ENCODE data around the gene IMMT.
"Not testable (repeated sequence)": the region's sequence is repeated elsewhere in the genome, so short reads cannot be mapped to it uniquely, and the experiment has no call there.

Gene IMMT

GRCh38 chr2:86195055-86195807, at the start of gene IMMT:
TSS of gene IMMT (minus strand) at chr2:86195462. CDS start at chr2:86195382, 80 bp downstream.
- peak; percentile 91 for DNase-seq

- DNase-seq = not testable (repeated sequence)
Measured at GRCh38 chr2:86244781-86245180, 49.5 kb upstream of the IMMT start.

DNA sequence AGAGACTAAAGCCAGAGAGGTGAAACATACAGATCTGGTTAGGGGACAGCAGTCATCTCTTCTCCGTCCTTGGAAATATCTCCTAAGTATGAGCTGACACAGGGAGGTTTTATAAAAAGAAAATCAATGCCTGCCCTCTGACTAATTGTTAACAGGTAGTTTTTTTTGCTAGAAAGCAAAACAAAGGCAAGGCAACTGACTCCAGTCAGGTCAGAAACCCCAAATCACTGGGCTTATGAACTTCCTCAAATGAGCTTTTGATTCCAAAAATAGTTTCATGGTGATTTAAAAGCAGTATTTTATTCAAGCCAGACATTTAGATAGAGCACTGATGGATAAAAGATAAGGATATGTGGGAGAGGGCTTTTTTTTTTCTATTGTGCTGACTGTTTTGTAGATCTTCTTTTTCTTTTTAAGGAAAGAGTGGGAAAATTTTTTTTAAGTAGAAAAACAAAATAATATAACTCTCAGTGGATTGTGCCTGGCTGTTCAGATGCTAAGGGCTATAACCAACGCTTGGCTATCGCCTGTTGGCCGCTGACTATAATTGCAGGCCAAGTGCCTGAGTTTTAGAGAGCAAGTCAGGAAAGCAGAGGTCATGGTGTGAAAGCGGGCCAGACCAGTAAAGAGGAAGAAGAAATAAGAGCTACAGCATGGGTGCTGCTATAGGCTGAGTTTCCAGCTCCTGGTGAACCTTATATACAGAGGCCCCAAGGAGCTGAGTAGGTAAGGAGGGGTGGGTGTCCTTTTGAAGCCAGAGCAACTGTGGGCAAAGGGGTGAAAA, 48.9 kb upstream of the IMMT start:
- DNase-seq = no peak

DNA sequence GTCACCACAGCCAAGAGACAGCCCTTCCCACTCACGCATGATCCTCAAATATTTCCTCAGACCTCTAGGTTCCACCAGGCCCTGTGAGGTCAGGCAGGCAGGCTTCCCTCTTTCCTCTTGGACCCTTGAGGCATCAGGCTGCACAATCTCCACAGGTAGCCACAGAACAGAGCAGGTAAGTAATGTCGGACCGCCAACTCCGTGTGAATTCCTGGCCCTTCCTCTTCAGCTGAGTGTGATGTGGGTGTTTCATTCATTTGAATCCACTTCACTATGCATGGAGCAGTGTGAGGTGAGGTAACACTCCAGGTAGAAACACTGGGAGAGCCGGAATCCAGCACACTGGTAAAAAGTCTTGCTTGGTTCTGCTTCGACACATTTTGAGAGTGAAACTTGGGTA, 48.0 kb upstream of the IMMT start:
- DNase-seq = no peak

GRCh38 chr2:86241611-86242010, 46.3 kb upstream of the IMMT start:
- no peak for DNase-seq

- no peak for DNase-seq
Measured at GRCh38 chr2:86240251-86240650, 45.0 kb upstream of the IMMT start.

DNA sequence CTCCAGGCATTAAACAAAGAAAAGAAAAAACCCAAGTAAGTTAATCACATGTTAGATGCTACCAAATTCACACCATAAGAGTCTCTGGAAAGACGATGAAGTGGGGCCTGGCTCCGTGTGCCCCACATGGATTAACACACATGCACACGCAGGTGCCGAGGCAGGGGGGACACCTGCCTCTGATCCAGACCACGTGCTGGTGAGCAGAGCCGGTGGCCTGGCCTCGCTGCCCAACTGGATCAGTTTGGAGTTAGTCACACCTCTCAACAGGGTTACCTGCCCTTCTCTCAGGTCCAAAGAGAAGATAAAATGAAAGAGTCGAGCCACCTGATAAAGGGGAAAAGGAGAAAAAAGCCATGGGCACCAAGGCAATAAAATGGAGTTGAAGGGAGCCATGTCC, 44.5 kb upstream of the IMMT start:
- no peak for DNase-seq

DNA sequence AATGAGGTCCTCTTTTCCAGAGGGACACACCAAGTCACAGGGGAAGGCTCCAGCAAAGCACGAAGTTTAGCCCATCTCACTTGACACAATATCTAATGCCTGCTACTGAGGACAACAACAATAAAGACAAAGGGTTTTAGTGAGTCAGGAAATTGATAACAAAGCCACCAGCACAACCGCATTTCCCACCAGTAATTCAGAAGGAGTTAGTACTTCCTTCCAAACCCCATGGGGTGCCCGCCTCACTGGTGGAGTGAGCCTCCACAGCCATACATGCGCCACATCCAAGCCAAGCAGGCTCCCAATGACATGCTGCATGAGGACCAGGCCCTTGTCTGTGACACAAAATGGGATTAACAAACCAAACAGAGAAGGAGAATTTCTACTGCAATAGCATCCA, 44.1 kb upstream of the IMMT start:
- DNase-seq = no peak

- DNase-seq = no peak
Measured at GRCh38 chr2:86238354-86238753, 43.1 kb upstream of the IMMT start.

GRCh38 chr2:86237172-86237571, 41.9 kb upstream of the IMMT start:
- DNase-seq = no peak

- no peak for DNase-seq
Measured at GRCh38 chr2:86235196-86235980, 40.1 kb upstream of the IMMT start.

- DNase-seq = no peak
Measured at GRCh38 chr2:86234563-86235131, 39.4 kb upstream of the IMMT start.

- DNase-seq = no peak
Measured at GRCh38 chr2:86233436-86233835, 38.2 kb upstream of the IMMT start.

DNA sequence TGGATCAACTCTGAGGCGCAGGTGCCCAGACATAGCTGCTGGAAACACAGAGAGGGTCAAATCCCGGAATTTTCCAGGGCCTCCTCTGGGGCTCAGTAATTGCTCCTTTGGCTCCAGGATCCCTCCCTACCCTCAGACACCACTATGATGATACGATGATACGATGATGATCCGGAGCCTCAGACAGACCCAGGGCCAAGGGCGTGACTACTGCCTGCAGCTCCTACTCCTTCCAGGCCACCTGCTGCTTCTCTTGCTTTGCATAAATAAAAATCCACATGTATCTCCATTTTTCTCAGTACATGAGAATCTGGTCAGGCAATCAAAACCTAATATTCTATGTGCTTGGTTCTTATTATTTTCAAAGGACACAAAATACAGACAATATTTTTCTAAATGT, 37.6 kb upstream of the IMMT start:
- DNase-seq = no peak

GRCh38 chr2:86232373-86232784, 37.1 kb upstream of the IMMT start:
- DNase-seq = no peak

DNA sequence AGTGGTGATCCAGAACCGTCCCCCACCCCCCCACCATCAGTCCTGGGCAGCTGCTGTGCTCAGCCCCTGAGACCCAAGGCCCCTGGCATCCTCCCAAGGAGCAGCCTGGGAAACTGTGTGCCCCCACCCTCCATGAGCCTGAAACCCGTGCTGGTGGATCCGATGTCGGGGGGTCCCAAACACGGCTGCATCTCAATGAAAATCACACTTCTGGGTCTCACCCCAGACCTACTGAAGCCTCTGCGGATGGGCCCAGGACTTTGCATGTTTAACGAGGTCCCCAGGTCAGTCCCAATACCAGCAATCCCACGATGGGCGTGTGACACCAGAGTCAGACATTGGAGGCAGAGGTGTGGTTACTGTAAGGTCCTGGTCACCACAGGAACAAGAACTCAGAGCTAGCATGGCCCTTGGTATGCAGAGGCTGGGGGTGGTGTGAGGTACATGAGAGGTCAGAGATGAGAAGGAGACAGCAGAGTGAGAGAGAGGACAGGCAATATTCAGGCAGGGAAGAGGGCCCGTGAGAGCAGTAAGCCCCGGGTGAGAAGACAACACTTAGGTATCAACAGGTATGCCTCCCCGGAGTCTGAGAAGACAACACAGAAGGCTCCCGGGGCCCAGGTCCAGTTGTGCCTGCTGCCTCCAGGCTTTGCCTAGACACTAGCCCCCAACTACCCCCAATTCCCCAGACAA, 36.6 kb upstream of the IMMT start:
- DNase-seq = no peak

DNA sequence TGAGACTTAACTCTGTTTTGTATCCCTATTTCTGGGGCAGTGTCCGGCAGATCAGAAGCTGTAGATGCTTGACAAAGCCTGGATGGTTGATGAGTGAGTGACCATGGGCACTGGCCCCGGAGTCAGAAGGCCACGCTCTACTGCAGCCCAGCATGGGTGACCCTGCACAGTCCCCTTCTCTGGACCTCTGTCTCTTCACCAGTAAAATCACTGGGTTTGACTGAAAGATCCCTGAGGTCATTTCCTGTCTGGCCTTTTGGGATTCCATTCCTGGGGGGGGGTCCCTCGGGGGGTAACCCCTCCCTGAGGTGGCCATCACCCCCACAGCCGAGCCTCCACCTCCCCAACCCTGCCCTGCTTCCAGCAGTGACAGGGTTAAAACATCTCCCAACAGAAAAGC, 35.7 kb upstream of the IMMT start:
- no peak for DNase-seq

GRCh38 chr2:86229221-86229620, 34.0 kb upstream of the IMMT start:
- no peak for DNase-seq

DNA sequence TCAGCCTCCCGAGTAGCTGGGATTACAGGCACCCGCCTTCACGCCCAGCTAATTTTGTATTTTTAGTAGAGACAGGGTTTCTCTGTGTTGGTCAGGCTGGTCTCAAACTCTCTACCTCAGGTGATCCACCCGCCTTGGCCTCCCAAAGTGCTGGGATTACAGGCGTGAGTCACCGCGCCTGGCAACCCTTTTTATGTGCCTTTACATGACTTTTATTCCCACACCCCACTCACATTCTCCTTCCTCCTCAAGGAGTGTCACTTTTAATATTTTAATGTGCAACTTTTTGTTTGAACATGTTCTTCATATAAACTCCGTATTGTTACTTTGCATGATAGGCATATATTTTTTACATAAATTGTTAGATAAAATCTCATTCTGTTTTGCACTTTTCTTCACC, 33.3 kb upstream of the IMMT start:
- not testable (repeated sequence) for DNase-seq

DNA sequence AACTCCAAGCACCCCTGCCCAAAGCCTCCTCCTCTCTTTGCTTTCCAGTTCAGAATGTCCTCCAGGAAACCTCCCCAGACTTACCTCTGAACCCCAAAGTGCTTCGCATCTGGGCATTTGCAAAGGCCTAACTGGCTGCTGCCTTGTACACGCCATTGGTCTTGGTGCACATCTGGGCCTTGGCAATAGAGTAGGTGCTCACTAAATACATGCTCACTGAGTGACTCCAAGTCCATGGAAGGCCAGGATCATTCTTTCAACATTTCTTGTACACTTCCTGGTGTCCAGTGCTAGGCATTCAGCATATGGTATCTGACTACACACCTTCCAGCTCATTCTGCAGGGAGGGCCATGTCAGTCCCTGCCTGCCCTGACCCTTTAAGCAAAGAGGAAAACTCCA, 32.4 kb upstream of the IMMT start:
- no peak for DNase-seq

DNA sequence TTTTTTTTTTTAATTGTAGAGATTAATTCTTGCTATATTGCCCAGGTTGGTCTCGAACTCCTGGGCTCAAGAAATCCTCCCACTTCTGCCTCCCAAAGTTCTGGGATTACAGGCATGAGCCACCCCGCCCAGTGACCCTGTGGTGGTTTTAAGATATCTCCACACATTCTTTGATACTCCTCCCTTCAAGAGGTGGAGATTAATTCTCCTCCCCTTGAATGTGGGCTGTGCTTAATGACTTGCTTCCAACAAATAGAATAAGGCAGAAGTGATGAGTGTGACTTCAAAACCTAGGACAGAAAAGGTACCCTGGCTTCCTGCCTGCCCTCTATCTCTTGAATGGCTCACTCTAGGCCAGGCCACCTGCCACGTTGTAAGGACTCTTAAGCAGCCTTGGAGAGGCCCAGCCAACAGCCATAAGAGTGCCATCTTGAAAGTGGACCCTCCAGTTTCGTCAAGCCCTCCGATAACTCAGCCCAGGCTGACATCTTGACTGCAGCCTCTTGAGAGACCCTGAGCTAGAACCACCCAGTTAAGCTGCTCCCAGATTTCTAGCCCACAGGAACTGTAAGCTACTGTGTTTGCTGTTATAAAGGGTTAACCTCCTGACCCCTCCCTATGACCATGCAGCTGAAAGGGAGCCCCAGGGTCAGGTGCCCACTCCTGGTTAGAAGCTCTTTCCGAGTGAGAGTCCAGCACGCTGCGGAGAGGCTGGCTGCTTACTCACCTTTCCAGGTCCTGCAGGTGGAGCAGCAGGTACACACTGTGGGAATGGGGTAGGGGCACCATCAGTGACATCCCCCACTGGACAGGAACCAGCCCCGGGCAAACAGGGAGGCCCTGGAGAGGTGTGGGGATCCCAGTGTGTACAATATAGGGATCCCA, 31.6 kb upstream of the IMMT start:
- no peak for DNase-seq

DNA sequence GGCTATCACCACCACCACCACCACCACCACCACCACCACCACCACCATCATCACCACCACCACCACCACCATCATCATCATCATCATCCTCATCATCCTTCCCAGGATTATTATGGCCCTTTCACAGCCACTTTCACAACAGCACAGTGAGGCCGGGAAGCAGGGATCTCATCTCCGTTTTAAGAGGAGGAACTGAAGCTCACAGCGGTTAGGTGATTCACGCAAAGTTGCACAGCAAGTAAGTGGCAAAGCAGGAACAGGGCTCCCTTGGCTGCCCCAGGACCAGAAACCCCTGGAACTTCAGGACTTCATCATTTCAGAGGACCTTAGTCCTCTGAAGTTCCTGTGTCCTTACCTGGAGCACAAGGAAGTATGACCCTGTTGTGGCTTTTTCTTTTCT, 30.8 kb upstream of the IMMT start:
- no peak for DNase-seq

Measured in NCI-H748 treated with DMSO at 0.1 percent for 48 hours (cell line).